GM15510 (cell line): ENCODE data around the gene ZBTB8A.

ENCODE experiments used
- POLR2A ChIP-seq: IDR thresholded peaks from 3 replicates; pipeline ENCODE4 v1.6.1; 2011; ENCODE audit warnings: borderline replicate concordance; ENCODE audit not compliant: insufficient read length; ENCODE audit errors: extremely low read depth

The ZBTB8A gene

GRCh38 chr1:32600034-32600433, 60.8 kb downstream of the ZBTB8A start:
- no peak for TF ChIP-seq POLR2A

GRCh38 chr1:32605711-32606424, 66.6 kb downstream of the ZBTB8A start:
- TF ChIP-seq POLR2A = no peak

- TF ChIP-seq POLR2A = no peak
Observed at GRCh38 chr1:32606565-32607371, 67.5 kb downstream of the ZBTB8A start.

GRCh38 chr1:32609180-32609579, 70.0 kb downstream of the ZBTB8A start:
- TF ChIP-seq POLR2A = no peak

DNA sequence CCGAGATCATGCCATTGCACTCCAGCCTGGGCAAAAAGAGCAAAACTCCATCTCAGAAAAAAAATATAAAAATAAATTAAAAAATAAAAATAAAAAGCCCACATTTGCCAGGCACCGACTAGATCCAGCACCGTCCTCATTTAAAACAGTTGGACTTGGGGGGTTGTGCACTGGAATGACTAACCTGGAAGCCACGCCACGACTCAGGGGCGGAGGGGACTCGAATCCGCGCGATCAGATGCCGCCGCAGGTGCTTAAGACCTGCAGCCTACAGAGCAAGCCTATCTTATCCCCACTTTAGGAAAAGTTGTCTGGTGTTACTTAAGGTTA, 72.6 kb downstream of the ZBTB8A start:
- TF ChIP-seq POLR2A = no peak

- peak; percentile 60 for TF ChIP-seq POLR2A
Observed at GRCh38 chr1:32612189-32612881, 73.1 kb downstream of the ZBTB8A start.

DNA sequence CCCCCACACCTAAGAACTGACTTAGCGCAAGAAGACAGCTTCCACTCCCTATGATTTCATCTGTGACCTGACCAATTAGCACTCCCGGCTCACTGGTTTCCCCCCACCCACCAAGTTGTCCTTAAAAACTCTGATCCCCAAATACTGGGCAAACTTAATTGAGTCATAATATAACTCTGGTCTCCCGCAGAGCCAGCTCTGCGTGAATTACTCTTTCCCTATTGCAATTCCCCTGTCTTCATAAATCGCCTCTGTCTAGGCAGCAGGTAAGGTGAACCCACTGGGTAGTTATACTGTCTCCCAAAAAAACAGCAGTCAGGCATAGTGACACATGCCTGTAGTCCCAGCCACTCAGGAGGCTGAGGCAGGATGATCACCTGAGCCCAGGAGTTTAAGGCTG, 74.2 kb downstream of the ZBTB8A start:
- TF ChIP-seq POLR2A = no peak

- no peak for TF ChIP-seq POLR2A
Observed at GRCh38 chr1:32618673-32619221, 79.5 kb downstream of the ZBTB8A start.

DNA sequence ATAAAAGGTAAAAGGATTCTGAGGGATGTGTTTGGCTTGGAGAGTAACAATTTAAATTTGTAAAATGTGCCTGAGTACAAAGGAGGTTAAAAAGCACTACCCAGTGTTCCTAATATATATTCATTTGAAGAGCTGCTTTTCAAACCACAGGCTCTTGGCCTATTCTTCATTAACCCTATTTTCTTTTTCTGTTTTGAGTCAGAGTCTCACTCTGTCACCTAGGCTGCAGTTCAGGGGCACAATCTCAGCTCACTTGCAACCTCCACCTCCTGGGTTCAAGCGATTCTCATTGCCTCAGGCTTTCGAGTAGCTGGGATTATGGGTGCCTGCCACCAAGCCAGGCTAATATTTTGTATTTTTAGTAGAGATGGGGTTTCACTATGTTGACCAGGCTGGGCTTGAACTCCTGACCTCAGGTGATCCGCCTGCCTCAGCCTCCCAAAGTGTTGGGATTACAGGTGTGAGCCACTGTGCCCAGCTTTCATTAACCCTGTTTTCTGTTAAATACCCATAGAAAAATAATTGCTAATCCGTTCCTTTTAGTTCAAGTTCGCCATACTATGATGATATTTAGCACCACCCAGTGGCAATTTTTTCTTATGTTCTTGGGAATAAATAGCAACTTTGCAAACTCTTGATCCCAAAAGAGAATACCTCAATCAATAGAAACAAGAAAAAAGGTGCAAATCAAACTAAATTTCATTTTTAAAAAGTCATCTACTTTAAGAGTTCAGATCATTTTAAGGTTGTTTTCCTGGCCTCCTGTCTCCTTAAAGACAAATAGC, 80.7 kb downstream of the ZBTB8A start:
- TF ChIP-seq POLR2A = no peak

DNA sequence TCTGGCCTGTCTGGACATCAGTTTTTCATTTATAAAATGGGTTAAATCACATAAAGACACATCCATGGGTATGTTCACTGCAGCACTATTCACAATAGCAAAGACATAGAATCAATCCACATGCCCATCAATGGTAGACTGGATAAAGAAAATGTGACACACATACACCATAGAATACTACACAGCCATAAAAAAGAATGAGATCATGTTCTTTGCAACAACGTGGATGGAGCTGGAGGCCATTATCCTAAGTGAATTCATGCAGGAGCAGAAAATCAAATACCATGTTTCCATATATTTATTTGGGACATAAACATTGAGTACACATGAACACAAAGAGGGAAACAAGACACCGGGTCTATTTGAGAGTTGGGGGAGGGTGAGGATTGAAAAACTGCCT, 83.0 kb downstream of the ZBTB8A start:
- no peak for TF ChIP-seq POLR2A

GRCh38 chr1:32622806-32623681, 83.8 kb downstream of the ZBTB8A start:
- no peak for TF ChIP-seq POLR2A

- TF ChIP-seq POLR2A = no peak
Observed at GRCh38 chr1:32623775-32624174, 84.5 kb downstream of the ZBTB8A start.

GRCh38 chr1:32626176-32626575, 86.9 kb downstream of the ZBTB8A start:
- TF ChIP-seq POLR2A = no peak
